Uterus (tissue), 4 donors: Measurements from ENCODE around the gene TGM2. TPM values are rescaled to one million over a fixed set of nuclear protein-coding genes. Genes with fewer than 3 reads are reported as not detected.

Source experiments
- DNase-seq, 2 donors: peaks; one replicate each; pipeline ENCODE4 v3.0.0-alpha.2; 2019 to 2020
- H3K27ac ChIP-seq, 2 donors: fragments of 200-600 bp; sonication (generic); 1 replicate in 1 of 2; 2 replicates in 1 of 2; pipeline ENCODE4 v1.5.1; 2016 to 2018
- H3K27me3 ChIP-seq, 2 donors: fragments of 200-600 bp; sonication (generic); one replicate each; pipeline ENCODE4 v1.5.1; 2018 to 2019; ENCODE audit warnings: control low read depth in 1 of 2
- H3K36me3 ChIP-seq, 2 donors: fragments of 200-600 bp; sonication (generic); one replicate each; pipeline ENCODE4 v1.5.1; 2019; ENCODE audit warnings: control low read depth in 1 of 2
- H3K4me1 ChIP-seq, 2 donors: fragments of 200-600 bp; sonication (generic); one replicate each; pipeline ENCODE4 v1.5.1; 2018 to 2019; ENCODE audit warnings: control low read depth in 1 of 2
- H3K4me3 ChIP-seq, 2 donors: fragments of 200-600 bp; sonication (generic); 1 replicate in 1 of 2; 2 replicates in 1 of 2; pipeline ENCODE4 v1.5.1; 2018 to 2019; ENCODE audit warnings: mild to moderate bottlenecking in 1 of 2
- H3K9me3 ChIP-seq, 2 donors: fragments of 200-600 bp; sonication (generic); one replicate each; pipeline ENCODE4 v1.5.1; 2019; ENCODE audit warnings: control low read depth in 1 of 2
- CTCF ChIP-seq, 4 experiments: fragments of 200-600 bp in 2 of 4; fragments of 450-650 bp in 2 of 4; sonication (generic) in 2 of 4; IDR thresholded peaks; one replicate each; pipeline ENCODE4 v1.5.1; 2016 to 2019; ENCODE audit warnings: antibody characterized with exemption in 4 of 4, mild to moderate bottlenecking in 2 of 4, moderate library complexity in 1 of 4
- POLR2A ChIP-seq, 2 donors: fragments of 450-650 bp; IDR thresholded peaks; one replicate each; pipeline ENCODE4 v1.6.1; 2016; ENCODE audit warnings: antibody characterized with exemption in 2 of 2, mild to moderate bottlenecking in 1 of 2, moderate library complexity in 1 of 2
- intact Hi-C: fragments of 100-400 bp; cut with DNase I; formaldehyde crosslinking; loops from one replicate; pipeline ENCODE4 v1.15.1; 2023; ENCODE audit warnings: low total_unique reads
- total RNA-seq, 4 donors: library from RNA; depleted of rRNA in 3 of 4; stranded (reverse); fragments of >200 nt in 3 of 4; gene quantifications; one replicate each; pipeline versions ENCODE4 v1.1.0 to v1.2.4, GENCODE V29; 2014 to 2023
- donor health status: DM: yes; HTN: yes; CAD: no.

The TGM2 gene
- total RNA-seq, 4 donors from 2014 or later = 136 to 639 (median 209) TPM

- Histone ChIP-seq H3K27ac (no peak overlapping the region), H3K36me3 (no peaks in the 10 kb centered on the region), H3K27me3 (no peaks in the 10 kb centered on the region), H3K4me1 (no peaks in the 10 kb centered on the region), H3K9me3 (no peaks in the 10 kb centered on the region), H3K4me3 (no peak overlapping the region)
- peak in 1 of 2 donors; percentile 5 for DNase-seq
- intact Hi-C loops = no loop called here
- TF ChIP-seq CTCF (IDR thresholded peaks at IDR 0.05) = no peak
- TF ChIP-seq POLR2A (IDR thresholded peaks at IDR 0.05) = no peak
Measured at GRCh38 chr20:38179846-38180245, 14.8 kb upstream of the TGM2 start.

DNA sequence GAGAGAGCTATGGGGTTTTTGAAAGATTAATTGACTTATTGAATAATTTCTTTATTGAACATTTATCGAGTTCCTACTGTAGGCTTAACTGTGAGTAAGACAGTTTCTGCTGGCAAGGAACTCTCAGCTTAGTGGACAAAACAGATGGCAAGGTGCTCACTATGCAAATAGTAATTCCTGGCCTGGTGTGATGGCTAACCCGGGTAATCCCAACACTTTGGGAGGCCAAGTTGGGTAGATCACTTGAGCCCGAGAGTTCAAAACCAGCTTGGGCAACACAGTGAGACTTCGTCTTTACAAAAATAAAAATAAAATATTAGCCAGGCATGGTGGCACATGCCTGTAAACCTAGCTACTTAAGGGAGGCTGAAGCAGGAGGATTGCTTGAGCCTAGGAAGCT lies 13.5 kb upstream of the TGM2 start:
- intact Hi-C loops = no loop called here
- DNase-seq = no peak
- Histone ChIP-seq H3K4me3 (no peak overlapping the region), H3K27me3 (no peaks in the 10 kb centered on the region), H3K27ac (no peak overlapping the region), H3K9me3 (no peaks in the 10 kb centered on the region), H3K36me3 (no peaks in the 10 kb centered on the region), H3K4me1 (no peaks in the 10 kb centered on the region)
- TF ChIP-seq CTCF (IDR thresholded peaks at IDR 0.05) (no peak), POLR2A (IDR thresholded peaks at IDR 0.05) (no peak)

DNA sequence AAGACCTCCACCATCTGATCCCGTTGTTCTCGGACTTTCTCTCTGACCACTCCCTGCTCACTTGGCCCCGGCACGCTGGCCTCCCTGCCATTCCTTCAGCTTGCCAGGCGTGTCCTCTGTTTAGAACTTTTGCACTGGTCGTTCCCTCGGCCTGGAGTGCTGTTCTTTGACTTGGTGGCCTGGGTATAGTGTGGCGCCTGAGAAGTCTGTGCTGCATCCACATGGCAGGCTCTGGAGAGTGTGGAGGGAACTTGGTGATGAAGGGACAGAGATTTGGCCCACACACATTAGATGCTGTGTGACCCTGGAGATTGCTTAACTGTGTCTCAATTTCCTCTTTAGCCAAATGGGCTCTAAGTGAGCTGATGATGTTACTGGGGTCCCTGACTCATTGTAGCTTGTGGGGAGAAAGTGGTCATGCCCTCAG lies 13.0 kb upstream of the TGM2 start:
- no peak for TF ChIP-seq CTCF (IDR thresholded peaks at IDR 0.05)
- TF ChIP-seq POLR2A (IDR thresholded peaks at IDR 0.05) = no peak
- Histone ChIP-seq H3K4me3 (no peak overlapping the region), H3K27me3 (no peaks in the 10 kb centered on the region), H3K4me1 (no peaks in the 10 kb centered on the region), H3K27ac (no peak overlapping the region), H3K9me3 (no peaks in the 10 kb centered on the region), H3K36me3 (no peaks in the 10 kb centered on the region)
- no peak for DNase-seq
- intact Hi-C loops = no loop called here

DNA sequence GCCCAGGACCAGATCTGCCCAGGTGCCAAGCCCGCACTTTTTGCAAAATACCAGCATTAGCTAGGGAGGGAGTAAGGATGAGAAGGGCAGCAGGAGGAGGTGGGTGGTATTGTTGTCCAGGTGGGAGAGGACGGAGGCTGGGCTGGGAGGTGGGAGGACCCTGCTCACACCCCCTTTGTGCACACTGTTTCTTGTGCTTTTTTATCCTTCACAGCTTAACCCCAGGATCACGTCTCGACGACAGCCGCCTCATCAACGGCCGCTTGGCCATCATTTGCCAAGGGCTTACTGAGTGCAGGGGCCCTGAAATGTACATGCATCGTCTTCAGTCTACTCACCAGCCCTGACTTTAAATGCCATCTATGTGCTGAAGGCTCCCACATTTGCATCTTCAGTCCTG lies 12.1 kb upstream of the TGM2 start:
- Histone ChIP-seq H3K27me3 (no peaks in the 10 kb centered on the region), H3K9me3 (no peaks in the 10 kb centered on the region), H3K27ac (no peak overlapping the region), H3K4me1 (no peaks in the 10 kb centered on the region), H3K36me3 (no peaks in the 10 kb centered on the region), H3K4me3 (no peak overlapping the region)
- intact Hi-C loops = no loop called here
- TF ChIP-seq POLR2A (IDR thresholded peaks at IDR 0.05) = no peak
- no peak for TF ChIP-seq CTCF (IDR thresholded peaks at IDR 0.05)
- DNase-seq = no peak

- no peaks in the 10 kb centered on the region for H3K9me3 ChIP-seq
- no peaks in the 10 kb centered on the region for H3K36me3 ChIP-seq
- H3K27me3 ChIP-seq = no peaks in the 10 kb centered on the region
- H3K4me3 ChIP-seq = no peak overlapping the region
- DNase-seq = no peak
- TF ChIP-seq CTCF (IDR thresholded peaks at IDR 0.05) (no peak), POLR2A (IDR thresholded peaks at IDR 0.05) (no peak)
- no peak overlapping the region for H3K27ac ChIP-seq
- no peaks in the 10 kb centered on the region for H3K4me1 ChIP-seq
- intact Hi-C loops = no loop called here
Measured at GRCh38 chr20:38175304-38176180, 10.5 kb upstream of the TGM2 start.
